ENCODE data around the gene TCEA3.

TCEA3 gene

GRCh38 chr1:23425193-23425494, 596 bp upstream of the TCEA3 start:
- no peak overlapping the region for H3K27ac ChIP-seq (ENCODE audit: low read length)
- no peak overlapping the region for H3K4me2 ChIP-seq (ENCODE audit: low read depth, low read length)

GRCh38 chr1:23423415-23424292, 894 bp downstream of the TCEA3 start:
- Histone ChIP-seq H3K4me1 (ENCODE audit: low read length) (no peaks in the 10 kb centered on the region), H3K79me2 (ENCODE audit: low read length) (no peaks in the 10 kb centered on the region), H3K9me3 (replicated peaks; ENCODE audit: insufficient read depth, low read length) (no peaks in the 10 kb centered on the region), H4K20me1 (ENCODE audit: insufficient read depth, low read length) (no peaks in the 10 kb centered on the region), H3K36me3 (replicated peaks; ENCODE audit: insufficient read depth, low read length) (no peaks in the 10 kb centered on the region), H2AFZ (ENCODE audit: low read length) (no peak overlapping the region), H3K27ac (ENCODE audit: low read length) (no peak overlapping the region), H3K9me2 (replicated peaks; ENCODE audit: insufficient read depth, low read length) (no peaks in the 10 kb centered on the region), H3K4me2 (ENCODE audit: low read depth, low read length) (no peak overlapping the region), H3K27me3 (replicated peaks; ENCODE audit: insufficient read depth, low read length) (peaks cover 36% of the 10 kb centered on the region), H3F3A (ENCODE audit: insufficient read depth, low read length) (no peaks in the 10 kb centered on the region), H3K4me3 (ENCODE audit: low read length) (no peak overlapping the region), H3K9ac (ENCODE audit: low read length) (no peak overlapping the region)
- DNase-seq, result no peak
- no peak for TF ChIP-seq CTCF (IDR thresholded peaks at IDR 0.05; ENCODE audit: low read length)
- no peak for TF ChIP-seq EZH2phosphoT487 (IDR thresholded peaks at IDR 0.05; ENCODE audit: low read length)
- TF ChIP-seq EZH2 (optimal IDR thresholded peaks at IDR 0.05; ENCODE audit: low read depth, low read length), result no peak

More at GRCh38 chr1:23425193-23425494, 596 bp upstream of the TCEA3 start:
- TF ChIP-seq EZH2 (optimal IDR thresholded peaks at IDR 0.05; ENCODE audit: low read depth, low read length) (no peak), CTCF (IDR thresholded peaks at IDR 0.05; ENCODE audit: low read length) (no peak), EZH2phosphoT487 (IDR thresholded peaks at IDR 0.05; ENCODE audit: low read length) (no peak)
- Histone ChIP-seq H3K4me3 (ENCODE audit: low read length) (no peak overlapping the region), H3K36me3 (replicated peaks; ENCODE audit: insufficient read depth, low read length) (no peaks in the 10 kb centered on the region), H3K79me2 (ENCODE audit: low read length) (no peaks in the 10 kb centered on the region), H4K20me1 (ENCODE audit: insufficient read depth, low read length) (no peaks in the 10 kb centered on the region), H2AFZ (ENCODE audit: low read length) (no peak overlapping the region), H3K27me3 (replicated peaks; ENCODE audit: insufficient read depth, low read length) (peaks cover 36% of the 10 kb centered on the region), H3K9me2 (replicated peaks; ENCODE audit: insufficient read depth, low read length) (no peaks in the 10 kb centered on the region), H3K9ac (ENCODE audit: low read length) (no peak overlapping the region), H3K9me3 (replicated peaks; ENCODE audit: insufficient read depth, low read length) (no peaks in the 10 kb centered on the region), H3F3A (ENCODE audit: insufficient read depth, low read length) (no peaks in the 10 kb centered on the region), H3K4me1 (ENCODE audit: low read length) (no peaks in the 10 kb centered on the region)
- DNase-seq, result no peak

- Histone ChIP-seq H3K9me3 (replicated peaks; ENCODE audit: insufficient read depth, low read length) (no peaks in the 10 kb centered on the region), H3K36me3 (replicated peaks; ENCODE audit: insufficient read depth, low read length) (no peaks in the 10 kb centered on the region), H3K79me2 (ENCODE audit: low read length) (no peaks in the 10 kb centered on the region), H3K9ac (ENCODE audit: low read length) (no peak overlapping the region), H3K27me3 (replicated peaks; ENCODE audit: insufficient read depth, low read length) (peaks cover 36% of the 10 kb centered on the region), H3K27ac (ENCODE audit: low read length) (no peak overlapping the region), H3K4me3 (ENCODE audit: low read length) (no peak overlapping the region), H3K4me2 (ENCODE audit: low read depth, low read length) (no peak overlapping the region), H3K9me2 (replicated peaks; ENCODE audit: insufficient read depth, low read length) (no peaks in the 10 kb centered on the region), H3F3A (ENCODE audit: insufficient read depth, low read length) (no peaks in the 10 kb centered on the region), H3K4me1 (ENCODE audit: low read length) (no peaks in the 10 kb centered on the region), H4K20me1 (ENCODE audit: insufficient read depth, low read length) (no peaks in the 10 kb centered on the region), H2AFZ (ENCODE audit: low read length) (no peak overlapping the region)
- TF ChIP-seq CTCF (IDR thresholded peaks at IDR 0.05; ENCODE audit: low read length) (no peak), EZH2 (optimal IDR thresholded peaks at IDR 0.05; ENCODE audit: low read depth, low read length) (no peak), EZH2phosphoT487 (IDR thresholded peaks at IDR 0.05; ENCODE audit: low read length) (no peak)
- no peak for DNase-seq
Observed at GRCh38 chr1:23422941-23423340, 1.6 kb downstream of the TCEA3 start.
